NB4 (cell line): ENCODE data around the gene CXCL6.

Experiments used
- DNase-seq: peaks from one replicate; pipeline ENCODE4 v3.0.0; 2010; ENCODE audit warnings: low read depth
- H3K4me3 ChIP-seq: one replicate; pipeline ENCODE4 v1.5.1; 2011; ENCODE audit warnings: mild to moderate bottlenecking, low read depth, low read length, moderate library complexity
- MYC ChIP-seq: IDR thresholded peaks from 2 replicates; pipeline ENCODE4 v1.6.1; 2011; ENCODE audit warnings: low read depth, low read length
- POLR2A ChIP-seq: IDR thresholded peaks from 2 replicates; pipeline ENCODE4 v1.6.1; 2011; ENCODE audit warnings: mild to moderate bottlenecking; ENCODE audit not compliant: insufficient read length; ENCODE audit errors: extremely low read depth
- TF ChIP-seq, protein P1 (sequence below): IDR thresholded peaks from 2 replicates; pipeline ENCODE4 v1.6.1; 2011; ENCODE audit warnings: low read depth, low read length
- TF ChIP-seq, protein P2 (sequence below): IDR thresholded peaks from one replicate; pipeline ENCODE4 v1.5.1; 2012; ENCODE audit warnings: low read depth, low read length

Gene CXCL6

DNA sequence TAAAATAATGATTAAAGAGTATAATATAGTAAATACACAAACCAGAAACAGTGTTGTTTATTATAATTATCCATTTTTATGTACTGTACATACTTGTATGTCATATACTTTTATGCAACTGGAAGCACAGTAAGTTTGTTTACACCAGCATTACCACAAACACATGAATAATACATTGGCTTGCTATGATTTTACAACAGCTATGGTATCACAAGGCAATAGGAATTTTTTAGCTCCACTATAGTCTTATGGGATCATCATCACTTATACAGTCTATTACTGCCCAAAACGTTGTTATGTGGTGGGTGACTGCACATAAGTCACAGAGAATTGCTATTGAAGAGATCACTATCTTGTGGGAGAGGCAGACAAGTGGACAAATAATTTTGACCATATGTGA, 14.8 kb downstream of the CXCL6 start:
- TF ChIP-seq MYC (no peak), POLR2A (no peak)
- TF ChIP-seq, protein P1, sequence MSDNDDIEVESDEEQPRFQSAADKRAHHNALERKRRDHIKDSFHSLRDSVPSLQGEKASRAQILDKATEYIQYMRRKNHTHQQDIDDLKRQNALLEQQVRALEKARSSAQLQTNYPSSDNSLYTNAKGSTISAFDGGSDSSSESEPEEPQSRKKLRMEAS: no peak
- TF ChIP-seq, protein P2, sequence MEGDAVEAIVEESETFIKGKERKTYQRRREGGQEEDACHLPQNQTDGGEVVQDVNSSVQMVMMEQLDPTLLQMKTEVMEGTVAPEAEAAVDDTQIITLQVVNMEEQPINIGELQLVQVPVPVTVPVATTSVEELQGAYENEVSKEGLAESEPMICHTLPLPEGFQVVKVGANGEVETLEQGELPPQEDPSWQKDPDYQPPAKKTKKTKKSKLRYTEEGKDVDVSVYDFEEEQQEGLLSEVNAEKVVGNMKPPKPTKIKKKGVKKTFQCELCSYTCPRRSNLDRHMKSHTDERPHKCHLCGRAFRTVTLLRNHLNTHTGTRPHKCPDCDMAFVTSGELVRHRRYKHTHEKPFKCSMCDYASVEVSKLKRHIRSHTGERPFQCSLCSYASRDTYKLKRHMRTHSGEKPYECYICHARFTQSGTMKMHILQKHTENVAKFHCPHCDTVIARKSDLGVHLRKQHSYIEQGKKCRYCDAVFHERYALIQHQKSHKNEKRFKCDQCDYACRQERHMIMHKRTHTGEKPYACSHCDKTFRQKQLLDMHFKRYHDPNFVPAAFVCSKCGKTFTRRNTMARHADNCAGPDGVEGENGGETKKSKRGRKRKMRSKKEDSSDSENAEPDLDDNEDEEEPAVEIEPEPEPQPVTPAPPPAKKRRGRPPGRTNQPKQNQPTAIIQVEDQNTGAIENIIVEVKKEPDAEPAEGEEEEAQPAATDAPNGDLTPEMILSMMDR: no peak
- no peak overlapping the region for H3K4me3 ChIP-seq
- no peak for DNase-seq

DNA sequence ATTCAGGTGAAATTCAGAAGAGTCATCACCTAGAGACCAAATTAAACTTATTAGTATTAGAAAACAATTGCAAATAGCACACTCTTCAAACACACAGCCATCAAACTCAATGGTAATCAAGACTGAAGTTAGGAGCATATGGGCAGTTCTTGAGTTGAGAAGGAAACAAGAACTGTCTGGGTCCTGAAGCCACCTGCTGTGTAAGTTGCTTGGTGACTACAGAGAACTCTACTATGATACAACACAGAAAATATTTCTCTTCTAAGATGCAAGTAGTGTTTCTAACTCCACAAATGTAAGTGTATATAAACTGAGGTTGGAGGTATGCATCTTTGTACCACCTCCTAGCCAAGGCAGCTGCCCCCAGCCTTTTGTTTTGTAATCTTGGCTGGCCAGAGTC, 16.3 kb downstream of the CXCL6 start:
- H3K4me3 ChIP-seq: no peak overlapping the region
- TF ChIP-seq, protein P1: no peak
- no peak for TF ChIP-seq POLR2A
- no peak for TF ChIP-seq MYC
- TF ChIP-seq, protein P2: no peak
- DNase-seq: no peak

DNA sequence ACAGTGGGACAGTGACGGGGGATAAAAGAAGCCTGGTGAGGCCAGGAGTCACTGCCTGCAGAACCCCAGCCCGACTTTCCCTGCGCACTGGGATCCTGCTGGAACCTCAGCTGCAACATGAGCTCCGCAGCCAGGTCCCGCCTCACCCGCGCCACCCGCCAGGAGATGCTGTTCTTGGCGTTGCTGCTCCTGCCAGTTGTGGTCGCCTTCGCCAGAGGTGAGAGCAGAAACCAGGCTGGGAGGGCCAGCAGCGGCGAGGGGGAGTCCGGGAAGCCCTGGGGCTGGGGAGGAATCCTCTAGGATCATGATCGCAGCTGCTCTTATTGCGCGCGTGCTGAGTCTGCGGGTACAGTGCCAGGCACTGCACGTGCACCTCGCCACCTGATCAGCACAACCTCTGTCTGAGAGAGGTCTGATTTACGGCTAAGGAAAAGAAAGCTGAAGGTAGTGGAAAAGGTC, 16.8 kb downstream of the CXCL6 start, which contains the start of gene PF4V1:
TSS of gene PF4V1 (plus strand) at position 51 of the 459 bp plus-strand sequence. CDS start at position 118, 67 bp downstream.
- no peak within 1 kb of the TSS for H3K4me3 ChIP-seq
- no peak for DNase-seq
- TF ChIP-seq, protein P1: no peak
- no peak for TF ChIP-seq MYC
- no peak for TF ChIP-seq POLR2A
- TF ChIP-seq, protein P2: no peak

DNA sequence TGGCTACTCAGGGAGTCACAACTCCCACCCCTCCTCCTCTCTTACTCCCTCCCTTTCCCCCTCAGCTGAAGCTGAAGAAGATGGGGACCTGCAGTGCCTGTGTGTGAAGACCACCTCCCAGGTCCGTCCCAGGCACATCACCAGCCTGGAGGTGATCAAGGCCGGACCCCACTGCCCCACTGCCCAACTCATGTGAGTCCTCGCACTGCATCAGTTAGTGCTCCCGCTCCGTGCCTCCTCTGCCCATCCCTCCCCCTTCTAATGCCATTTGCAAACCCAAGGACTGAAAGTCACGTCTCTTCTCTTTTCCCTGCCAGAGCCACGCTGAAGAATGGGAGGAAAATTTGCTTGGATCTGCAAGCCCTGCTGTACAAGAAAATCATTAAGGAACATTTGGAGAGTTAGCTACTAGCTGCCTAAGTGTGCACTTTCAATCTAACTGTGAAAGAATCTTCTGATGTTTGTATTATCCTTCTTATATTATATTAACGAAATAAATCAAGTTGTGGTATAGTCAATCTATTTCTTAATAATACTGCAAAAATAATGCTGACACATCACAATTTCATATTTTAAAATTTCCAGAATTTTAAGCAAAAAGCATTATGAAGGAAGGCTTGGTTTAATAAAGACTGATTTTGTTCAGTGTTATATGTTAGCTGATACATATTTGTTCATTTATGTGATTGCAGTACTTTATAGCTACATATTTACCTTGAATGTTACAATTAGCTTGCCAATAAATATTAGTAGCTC, 17.4 kb downstream of the CXCL6 start:
- TF ChIP-seq POLR2A (no peak), MYC (no peak)
- TF ChIP-seq, protein P2: no peak
- TF ChIP-seq, protein P1: no peak
- no peak overlapping the region for H3K4me3 ChIP-seq
- DNase-seq: no peak

DNA sequence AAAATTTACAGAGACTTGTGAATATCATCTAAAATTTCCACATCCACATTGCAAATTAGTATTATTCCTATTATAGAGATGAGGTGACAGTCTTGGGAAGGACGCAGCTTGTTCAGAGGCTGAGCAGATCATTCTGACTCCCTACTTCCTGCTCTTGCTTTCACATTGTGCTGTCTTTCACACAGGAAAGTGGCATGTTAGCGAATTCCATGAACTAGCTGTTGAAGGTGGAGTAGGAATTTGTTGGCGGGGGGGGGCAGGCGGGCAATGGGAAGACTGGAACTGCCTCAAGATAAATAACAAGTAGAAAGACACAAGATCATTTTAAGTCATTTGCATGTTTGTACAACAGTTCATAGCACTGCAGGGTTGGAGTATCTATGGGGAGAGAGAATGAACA, 18.9 kb downstream of the CXCL6 start:
- H3K4me3 ChIP-seq: no peak overlapping the region
- no peak for DNase-seq
- TF ChIP-seq POLR2A (no peak), MYC (no peak)
- TF ChIP-seq, protein P2: no peak
- TF ChIP-seq, protein P1: no peak
